ENCODE results near the gene SOX4. TPM values are rescaled to one million over a fixed set of nuclear protein-coding genes. Genes with fewer than 3 reads are reported as not detected.

SOX4 gene
- polyA plus RNA-seq, 1 of the 3 experiments (the other 2 are of a cell fraction) = 5.5 TPM

DNA sequence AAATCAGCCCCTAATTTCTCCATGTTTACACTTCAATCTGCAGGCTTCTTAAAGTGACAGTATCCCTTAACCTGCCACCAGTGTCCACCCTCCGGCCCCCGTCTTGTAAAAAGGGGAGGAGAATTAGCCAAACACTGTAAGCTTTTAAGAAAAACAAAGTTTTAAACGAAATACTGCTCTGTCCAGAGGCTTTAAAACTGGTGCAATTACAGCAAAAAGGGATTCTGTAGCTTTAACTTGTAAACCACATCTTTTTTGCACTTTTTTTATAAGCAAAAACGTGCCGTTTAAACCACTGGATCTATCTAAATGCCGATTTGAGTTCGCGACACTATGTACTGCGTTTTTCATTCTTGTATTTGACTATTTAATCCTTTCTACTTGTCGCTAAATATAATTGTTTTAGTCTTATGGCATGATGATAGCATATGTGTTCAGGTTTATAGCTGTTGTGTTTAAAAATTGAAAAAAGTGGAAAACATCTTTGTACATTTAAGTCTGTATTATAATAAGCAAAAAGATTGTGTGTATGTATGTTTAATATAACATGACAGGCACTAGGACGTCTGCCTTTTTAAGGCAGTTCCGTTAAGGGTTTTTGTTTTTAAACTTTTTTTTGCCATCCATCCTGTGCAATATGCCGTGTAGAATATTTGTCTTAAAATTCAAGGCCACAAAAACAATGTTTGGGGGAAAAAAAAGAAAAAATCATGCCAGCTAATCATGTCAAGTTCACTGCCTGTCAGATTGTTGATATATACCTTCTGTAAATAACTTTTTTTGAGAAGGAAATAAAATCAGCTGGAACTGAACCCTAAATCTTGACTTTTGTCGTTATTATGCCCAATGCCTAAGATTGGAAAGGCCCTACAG, 4.5 kb downstream of the SOX4 start:
- Histone ChIP-seq H3K4me3 (ENCODE audit: low read depth in 2 of 2, low read length in 1 of 2) (peak overlapping the region; percentile 81 to 95), H3K79me2 (ENCODE audit: insufficient read depth) (peaks cover 65% of the 10 kb centered on the region), H3K4me2 (peak overlapping the region; percentile 79), H3K9me3 (no peaks in the 10 kb centered on the region), H3F3A (replicated peaks; ENCODE audit: insufficient read depth) (peaks cover 31% of the 10 kb centered on the region), H4K20me1 (ENCODE audit: insufficient read depth) (peaks cover 21% of the 10 kb centered on the region; the same call in 1 of the 2 replicates), H3K27me3 (ENCODE audit: insufficient read depth) (no peaks in the 10 kb centered on the region), H3K4me1 (ENCODE audit: control insufficient read depth in 1 of 2, insufficient read depth in 2 of 2, low read depth in 1 of 2, low read length in 1 of 2) (peaks cover 7 to 17% of the 10 kb centered on the region in 2 experiments), H3K27ac (ENCODE audit: low read depth in 2 of 2, low read length in 1 of 2) (peak overlapping the region; percentile 88 to 98), H3K9ac (peak overlapping the region; percentile 89), H3K36me3 (replicated peaks in 1 of 2; ENCODE audit: control insufficient read depth in 1 of 2, insufficient read depth in 2 of 2, low read length in 1 of 2) (peaks cover 29 to 35% of the 10 kb centered on the region in 2 experiments), H2AFZ (ENCODE audit: low read depth) (no peak overlapping the region), H3K9me2 (no peaks in the 10 kb centered on the region)
- 4% methylated on average over 14 of the region's 14 CpGs for WGBS (ENCODE audit: low lambda C conversion rate)
- POLR2A ChIA-PET = interaction anchor here (0.9 to 10.5 kb wide), 4 partner anchors 10 to 550 kb away, joined by 3 to 173 read pairs (median 8); no protein-coding TSS in a partner anchor
- CTCF ChIA-PET = interaction anchor here (0.8 to 7.3 kb wide), 6 partner anchors 9 to 1848 kb away, joined by 3 to 64 read pairs (median 4); no protein-coding TSS in a partner anchor
- TF ChIP-seq YY1 (IDR thresholded peaks at IDR 0.05; ENCODE audit: low read depth) = no peak
- no peak for TF ChIP-seq JUND (IDR thresholded peaks at IDR 0.05)
- TF ChIP-seq GATA2 (CRISPR knock-in tag; IDR thresholded peaks at IDR 0.05) = no peak
- no peak for TF ChIP-seq IRF3 (IDR thresholded peaks at IDR 0.05; ENCODE audit: low read depth, low read length)
- TF ChIP-seq, protein P1, sequence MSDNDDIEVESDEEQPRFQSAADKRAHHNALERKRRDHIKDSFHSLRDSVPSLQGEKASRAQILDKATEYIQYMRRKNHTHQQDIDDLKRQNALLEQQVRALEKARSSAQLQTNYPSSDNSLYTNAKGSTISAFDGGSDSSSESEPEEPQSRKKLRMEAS (IDR thresholded peaks at IDR 0.05; ENCODE audit: low read depth) = peak; percentile 25; the same call in 1 of the 2 replicates
- TF ChIP-seq, protein P2, sequence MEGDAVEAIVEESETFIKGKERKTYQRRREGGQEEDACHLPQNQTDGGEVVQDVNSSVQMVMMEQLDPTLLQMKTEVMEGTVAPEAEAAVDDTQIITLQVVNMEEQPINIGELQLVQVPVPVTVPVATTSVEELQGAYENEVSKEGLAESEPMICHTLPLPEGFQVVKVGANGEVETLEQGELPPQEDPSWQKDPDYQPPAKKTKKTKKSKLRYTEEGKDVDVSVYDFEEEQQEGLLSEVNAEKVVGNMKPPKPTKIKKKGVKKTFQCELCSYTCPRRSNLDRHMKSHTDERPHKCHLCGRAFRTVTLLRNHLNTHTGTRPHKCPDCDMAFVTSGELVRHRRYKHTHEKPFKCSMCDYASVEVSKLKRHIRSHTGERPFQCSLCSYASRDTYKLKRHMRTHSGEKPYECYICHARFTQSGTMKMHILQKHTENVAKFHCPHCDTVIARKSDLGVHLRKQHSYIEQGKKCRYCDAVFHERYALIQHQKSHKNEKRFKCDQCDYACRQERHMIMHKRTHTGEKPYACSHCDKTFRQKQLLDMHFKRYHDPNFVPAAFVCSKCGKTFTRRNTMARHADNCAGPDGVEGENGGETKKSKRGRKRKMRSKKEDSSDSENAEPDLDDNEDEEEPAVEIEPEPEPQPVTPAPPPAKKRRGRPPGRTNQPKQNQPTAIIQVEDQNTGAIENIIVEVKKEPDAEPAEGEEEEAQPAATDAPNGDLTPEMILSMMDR (IDR thresholded peaks at IDR 0.05) = no peak
- no peak for TF ChIP-seq MEF2A (IDR thresholded peaks at IDR 0.05; ENCODE audit: borderline replicate concordance, low read depth)
- no peak for TF ChIP-seq SMC3 (IDR thresholded peaks at IDR 0.05; ENCODE audit: low read depth, low read length)
- DNase-seq = peak; percentile 42

GRCh38 chr6:21598674-21599023, 5.1 kb downstream of the SOX4 start:
- H3K27ac ChIP-seq (ENCODE audit: low read depth in 2 of 2, low read length in 1 of 2) = peak overlapping the region; percentile 88 to 98; a peak in 3 of 4 replicates
- H3K4me1 ChIP-seq (ENCODE audit: control insufficient read depth in 1 of 2, insufficient read depth in 2 of 2, low read depth in 1 of 2, low read length in 1 of 2) = peaks cover 7 to 16% of the 10 kb centered on the region in 2 experiments
- no peaks in the 10 kb centered on the region for H3K9me3 ChIP-seq
- peak overlapping the region; percentile 81 to 95 for H3K4me3 ChIP-seq (ENCODE audit: low read depth in 2 of 2, low read length in 1 of 2)
- peaks cover 29 to 35% of the 10 kb centered on the region in 2 experiments for H3K36me3 ChIP-seq (replicated peaks in 1 of 2; ENCODE audit: control insufficient read depth in 1 of 2, insufficient read depth in 2 of 2, low read length in 1 of 2)
- POLR2A ChIA-PET = interaction anchor here (1.2 to 10.5 kb wide), 3 partner anchors 10 to 549 kb away, joined by 3 to 173 read pairs (median 13); no protein-coding TSS in a partner anchor
- H2AFZ ChIP-seq (ENCODE audit: low read depth) = no peak overlapping the region
- no peak for DNase-seq
- TF ChIP-seq, protein P3, sequence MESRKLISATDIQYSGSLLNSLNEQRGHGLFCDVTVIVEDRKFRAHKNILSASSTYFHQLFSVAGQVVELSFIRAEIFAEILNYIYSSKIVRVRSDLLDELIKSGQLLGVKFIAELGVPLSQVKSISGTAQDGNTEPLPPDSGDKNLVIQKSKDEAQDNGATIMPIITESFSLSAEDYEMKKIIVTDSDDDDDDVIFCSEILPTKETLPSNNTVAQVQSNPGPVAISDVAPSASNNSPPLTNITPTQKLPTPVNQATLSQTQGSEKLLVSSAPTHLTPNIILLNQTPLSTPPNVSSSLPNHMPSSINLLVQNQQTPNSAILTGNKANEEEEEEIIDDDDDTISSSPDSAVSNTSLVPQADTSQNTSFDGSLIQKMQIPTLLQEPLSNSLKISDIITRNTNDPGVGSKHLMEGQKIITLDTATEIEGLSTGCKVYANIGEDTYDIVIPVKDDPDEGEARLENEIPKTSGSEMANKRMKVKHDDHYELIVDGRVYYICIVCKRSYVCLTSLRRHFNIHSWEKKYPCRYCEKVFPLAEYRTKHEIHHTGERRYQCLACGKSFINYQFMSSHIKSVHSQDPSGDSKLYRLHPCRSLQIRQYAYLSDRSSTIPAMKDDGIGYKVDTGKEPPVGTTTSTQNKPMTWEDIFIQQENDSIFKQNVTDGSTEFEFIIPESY (IDR thresholded peaks at IDR 0.05; ENCODE audit: borderline replicate concordance, low read depth) = no peak
- TF ChIP-seq RXRA (IDR thresholded peaks at IDR 0.05; ENCODE audit: borderline replicate concordance, low read depth) (0 out of 2 replicates have a peak, but pooled peaks have one; percentile 48), JUND (IDR thresholded peaks at IDR 0.05) (no peak), FOSL2 (IDR thresholded peaks at IDR 0.05; ENCODE audit: borderline replicate concordance, low read depth) (0 out of 2 replicates have a peak, but pooled peaks have one; percentile 19), RCOR1 (IDR thresholded peaks at IDR 0.05; ENCODE audit: low read length) (no peak), FOXM1 (IDR thresholded peaks at IDR 0.05; ENCODE audit: low read depth) (no peak), NFIC (IDR thresholded peaks at IDR 0.05; ENCODE audit: borderline replicate concordance) (no peak), GABPA (IDR thresholded peaks at IDR 0.05; ENCODE audit: low read depth) (no peak), NRF1 (IDR thresholded peaks at IDR 0.05; ENCODE audit: low read depth, low read length) (no peak), RAD21 (IDR thresholded peaks at IDR 0.05; ENCODE audit: low read length) (0 out of 2 replicates have a peak, but pooled peaks have one; percentile 10), EP300 (IDR thresholded peaks at IDR 0.05; ENCODE audit: borderline replicate concordance in 1 of 2, low read depth in 1 of 2, low read length in 1 of 2) (no peak), SMC3 (IDR thresholded peaks at IDR 0.05; ENCODE audit: low read depth, low read length) (0 out of 2 replicates have a peak, but pooled peaks have one; percentile 1), FOXJ3 (CRISPR knock-in tag; IDR thresholded peaks at IDR 0.05) (no peak), EZH2phosphoT487 (IDR thresholded peaks at IDR 0.05; ENCODE audit: borderline replicate concordance, low read depth) (no peak)
- peaks cover 21% of the 10 kb centered on the region; the same call in 1 of the 2 replicates for H4K20me1 ChIP-seq (ENCODE audit: insufficient read depth)
- peak overlapping the region; percentile 79 for H3K4me2 ChIP-seq
- H3K9ac ChIP-seq = peak overlapping the region; percentile 89; the same call in 1 of the 2 replicates
- H3K79me2 ChIP-seq (ENCODE audit: insufficient read depth) = peaks cover 65% of the 10 kb centered on the region
- CTCF ChIA-PET = interaction anchor here (0.8 to 7.3 kb wide), 4 partner anchors 10 to 1035 kb away, joined by 3 to 64 read pairs (median 7); no protein-coding TSS in a partner anchor
- 13% methylated on average over 3 of the region's 3 CpGs for WGBS (ENCODE audit: low lambda C conversion rate)
- H3K27me3 ChIP-seq (ENCODE audit: insufficient read depth) = no peaks in the 10 kb centered on the region
- no peaks in the 10 kb centered on the region for H3K9me2 ChIP-seq
- peaks cover 27% of the 10 kb centered on the region for H3F3A ChIP-seq (replicated peaks; ENCODE audit: insufficient read depth)
